H9 (cell line): ENCODE data around the gene KLHL1. TPM values are rescaled to one million over a fixed set of nuclear protein-coding genes. Genes with fewer than 3 reads are reported as not detected.

ENCODE experiments used
- DNase-seq: peaks from one replicate; pipeline ENCODE4 v3.0.0-alpha.2; 2017
- H2AFZ ChIP-seq: one replicate; pipeline ENCODE4 v1.6.1; 2013; ENCODE audit warnings: mild to moderate bottlenecking, low read length, control low read depth, moderate library complexity
- H2AK5ac ChIP-seq: 2 replicates; pipeline ENCODE4 v1.6.1; 2013; ENCODE audit warnings: low read length, control low read depth, mixed read lengths; ENCODE audit not compliant: insufficient read length
- H2BK120ac ChIP-seq: one replicate; pipeline ENCODE4 v1.6.1; 2013; ENCODE audit warnings: low read depth, mild to moderate bottlenecking, low read length, control low read depth, inconsistent platforms; ENCODE audit not compliant: poor library complexity, severe bottlenecking
- H2BK12ac ChIP-seq: 2 replicates; pipeline ENCODE4 v1.6.1; 2013; ENCODE audit warnings: low read length, control low read depth, mixed read lengths, low read depth; ENCODE audit not compliant: insufficient read length
- H2BK15ac ChIP-seq: 2 replicates; pipeline ENCODE4 v1.6.1; 2013; ENCODE audit warnings: low read depth, low read length, control low read depth
- H2BK20ac ChIP-seq: one replicate; pipeline ENCODE4 v1.6.1; 2013; ENCODE audit warnings: low read depth, mild to moderate bottlenecking, low read length, control low read depth, inconsistent platforms; ENCODE audit not compliant: poor library complexity, severe bottlenecking
- H2BK5ac ChIP-seq: 2 replicates; pipeline ENCODE4 v1.6.1; 2013; ENCODE audit warnings: low read length, control low read depth, mixed read lengths; ENCODE audit not compliant: insufficient read length
- H3K14ac ChIP-seq: 2 replicates; pipeline ENCODE4 v1.6.1; 2013; ENCODE audit warnings: low read length, control low read depth; ENCODE audit not compliant: insufficient read depth
- H3K18ac ChIP-seq: 2 replicates; pipeline ENCODE4 v1.6.1; 2013; ENCODE audit warnings: low read depth, mild to moderate bottlenecking, mixed read lengths, low read length, control low read depth; ENCODE audit not compliant: insufficient read length
- H3K23ac ChIP-seq: 2 replicates; pipeline ENCODE4 v1.6.1; 2013; ENCODE audit warnings: low read length, control low read depth, mixed read lengths, low read depth; ENCODE audit not compliant: insufficient read length
- H3K23me2 ChIP-seq: 2 replicates; pipeline ENCODE4 v1.6.1; 2013; ENCODE audit warnings: low read depth, mild to moderate bottlenecking, mixed read lengths, low read length, control low read depth; ENCODE audit not compliant: insufficient read length, poor library complexity, severe bottlenecking
- H3K27ac ChIP-seq: 2 replicates; pipeline ENCODE4 v1.5.1; 2013; ENCODE audit warnings: low read length, control low read depth, mixed read lengths, low read depth; ENCODE audit not compliant: insufficient read length
- H3K27me3 ChIP-seq: 2 replicates; pipeline ENCODE4 v1.6.1; 2013; ENCODE audit warnings: low read length, control low read depth, inconsistent platforms; ENCODE audit not compliant: insufficient read depth
- H3K4ac ChIP-seq: 2 replicates; pipeline ENCODE4 v1.6.1; 2013; ENCODE audit warnings: low read depth, mild to moderate bottlenecking, control low read depth, inconsistent platforms, low read length, moderate library complexity
- H3K4me1 ChIP-seq: 2 replicates; pipeline ENCODE4 v1.6.1; 2013; ENCODE audit warnings: low read length, control low read depth, inconsistent platforms; ENCODE audit not compliant: insufficient read depth
- H3K4me2 ChIP-seq: 2 replicates; pipeline ENCODE4 v1.6.1; 2013; ENCODE audit warnings: low read length, control low read depth, mixed read lengths; ENCODE audit not compliant: insufficient read length, insufficient read depth
- H3K56ac ChIP-seq: 2 replicates; pipeline ENCODE4 v1.6.1; 2013; ENCODE audit warnings: low read depth, mild to moderate bottlenecking, mixed read lengths, low read length, control low read depth; ENCODE audit not compliant: insufficient read length
- H3K79me1 ChIP-seq: 2 replicates; pipeline ENCODE4 v1.6.1; 2013; ENCODE audit warnings: low read depth, mild to moderate bottlenecking, moderate library complexity, low read length, control low read depth, inconsistent platforms; ENCODE audit not compliant: insufficient read depth, poor library complexity, severe bottlenecking
- H3K79me2 ChIP-seq: 2 replicates; pipeline ENCODE4 v1.6.1; 2013; ENCODE audit warnings: low read length, control low read depth, inconsistent platforms; ENCODE audit not compliant: insufficient read depth
- H3K9ac ChIP-seq: 2 replicates; pipeline ENCODE4 v1.6.1; 2013; ENCODE audit warnings: low read length, control low read depth, mixed read lengths; ENCODE audit not compliant: insufficient read length; ENCODE audit errors: extremely low read depth
- H3K9me3 ChIP-seq: one replicate; pipeline ENCODE4 v1.6.1; 2013; ENCODE audit warnings: low read depth, low read length, inconsistent platforms; ENCODE audit not compliant: control insufficient read depth
- H3T11ph ChIP-seq: one replicate; pipeline ENCODE4 v1.6.1; 2013; ENCODE audit warnings: mild to moderate bottlenecking, low read length, control low read depth, inconsistent platforms
- H4K20me1 ChIP-seq: one replicate; pipeline ENCODE4 v1.6.1; 2013; ENCODE audit not compliant: control insufficient read depth, insufficient read length, insufficient read depth
- H4K5ac ChIP-seq: 2 replicates; pipeline ENCODE4 v1.6.1; 2013; ENCODE audit warnings: low read depth, mild to moderate bottlenecking, mixed read lengths, low read length, control low read depth; ENCODE audit not compliant: insufficient read length
- H4K8ac ChIP-seq: replicated peaks from 2 replicates; pipeline ENCODE4 v1.6.1; 2013; ENCODE audit warnings: low read length, control low read depth, mixed read lengths, low read depth; ENCODE audit not compliant: insufficient read length
- H4K91ac ChIP-seq: 2 replicates; pipeline ENCODE4 v1.6.1; 2013; ENCODE audit warnings: low read depth, mild to moderate bottlenecking, moderate library complexity, mixed read lengths, low read length, control low read depth; ENCODE audit not compliant: insufficient read length
- H3K27ac Mint-ChIP-seq, 3 experiments: 2 replicates in 2 of 3; 3 replicates in 1 of 3; pipeline ENCODE4 v1.8.0; 2020 to 2021; ENCODE audit warnings: mixed read lengths in 3 of 3, mild to moderate bottlenecking in 1 of 3, moderate library complexity in 1 of 3
- H3K27me3 Mint-ChIP-seq: 2 replicates; pipeline ENCODE4 v1.8.0; 2021; ENCODE audit warnings: low read depth, mild to moderate bottlenecking, moderate library complexity, mixed read lengths
- H3K36me3 Mint-ChIP-seq, 3 experiments: 2 replicates in 2 of 3; 3 replicates in 1 of 3; pipeline ENCODE4 v1.8.0; 2020 to 2021; ENCODE audit warnings: low read depth in 3 of 3, mixed read lengths in 3 of 3; ENCODE audit not compliant: insufficient read depth in 1 of 3
- H3K4me1 Mint-ChIP-seq, 2 experiments: 2 replicates each; pipeline ENCODE4 v1.8.0; 2020; ENCODE audit warnings: mixed read lengths in 2 of 2
- H3K4me3 Mint-ChIP-seq, 2 experiments: 2 replicates in 1 of 2; 3 replicates in 1 of 2; pipeline ENCODE4 v1.8.0; 2020 to 2021; ENCODE audit warnings: mild to moderate bottlenecking in 2 of 2, mixed read lengths in 2 of 2, moderate library complexity in 1 of 2
- H3K9me3 Mint-ChIP-seq, 2 experiments: 2 replicates in 1 of 2; 3 replicates in 1 of 2; pipeline ENCODE4 v1.8.0; 2020; ENCODE audit warnings: mild to moderate bottlenecking in 2 of 2, mixed read lengths in 2 of 2, moderate library complexity in 1 of 2
- CTCF ChIP-seq: fragments of 200-600 bp; sonication (generic); conservative IDR thresholded peaks from 3 replicates; pipeline ENCODE4 v1.8.0; 2021; ENCODE audit warnings: antibody characterized with exemption, mild to moderate bottlenecking
- WGBS: extraction: QIAGEN DNeasy Blood & Tissue Kit; methylation state at CpG from one replicate; pipeline ENCODE4 v1.1.7; 2013; ENCODE audit warnings: missing lambda C conversion rate, low lambda C conversion rate, mixed read lengths; ENCODE audit not compliant: insufficient read length; ENCODE audit errors: extremely low coverage; 5-methylcytosine and 5-hydroxymethylcytosine counted together
- total RNA-seq: library from RNA; stranded (reverse); gene quantifications from 2 replicates; pipeline ENCODE4 v1.2.1, GENCODE V29; 2021

KLHL1 gene
- total RNA-seq, 1 experiment from 2014 or later = not detected

GRCh38 chr13:70016116-70016515 is 92.1 kb downstream of the KLHL1 start:
- H3K4me1 ChIP-seq = no peaks in the 10 kb centered on the region
- no peak overlapping the region for H3K23ac ChIP-seq
- H4K8ac ChIP-seq = no peak overlapping the region
- peak; percentile 28 for DNase-seq
- H2BK15ac ChIP-seq = no peak overlapping the region
- H2BK5ac ChIP-seq = no peak overlapping the region
- no peak overlapping the region for H2BK20ac ChIP-seq
- H4K5ac ChIP-seq = no peak overlapping the region
- no peak overlapping the region for H3K4me2 ChIP-seq
- WGBS = no CpG with 5 or more reads among the region's 3 CpGs
- H3K27me3 Mint-ChIP-seq = no peaks in the 10 kb centered on the region
- no peak overlapping the region for H3T11ph ChIP-seq
- H2BK12ac ChIP-seq = no peak overlapping the region
- no peak overlapping the region for H3K14ac ChIP-seq
- peaks cover 5% of the 10 kb centered on the region in 2 experiments; a peak in 3 of 5 replicates for H3K9me3 Mint-ChIP-seq
- no peak overlapping the region for H3K4me3 Mint-ChIP-seq
- no peaks in the 10 kb centered on the region for H3K79me2 ChIP-seq
- H3K9me3 ChIP-seq = no peaks in the 10 kb centered on the region
- H3K27ac ChIP-seq = no peak overlapping the region
- H3K27ac Mint-ChIP-seq = no peak overlapping the region
- no peaks in the 10 kb centered on the region for H3K4me1 Mint-ChIP-seq
- H3K79me1 ChIP-seq = no peaks in the 10 kb centered on the region
- H2AK5ac ChIP-seq = no peak overlapping the region
- no peak overlapping the region for H3K9ac ChIP-seq
- H3K36me3 Mint-ChIP-seq = no peaks in the 10 kb centered on the region; a peak in 2 of 7 replicates
- no peak overlapping the region for H2AFZ ChIP-seq
- H4K20me1 ChIP-seq = no peaks in the 10 kb centered on the region
- no peaks in the 10 kb centered on the region for H3K23me2 ChIP-seq
- H3K27me3 ChIP-seq = no peaks in the 10 kb centered on the region
- H3K18ac ChIP-seq = no peak overlapping the region
- no peak overlapping the region for H3K4ac ChIP-seq
- no peak for TF ChIP-seq CTCF
- no peak overlapping the region for H4K91ac ChIP-seq
- no peak overlapping the region for H3K56ac ChIP-seq
- no peak overlapping the region for H2BK120ac ChIP-seq
